Brain pericyte (primary cell): Measurements from ENCODE around the gene CSTF2T.

Experiments
- DNase-seq: peaks from one replicate; pipeline ENCODE4 v3.0.0-alpha.2; 2012; ENCODE audit warnings: low read depth, low spot score

CSTF2T gene

GRCh38 chr10:51649064-51649463 is 50.3 kb downstream of the CSTF2T start:
- no peak for DNase-seq
